Measurements from ENCODE around the gene SRGN. TPM values are rescaled to one million over a fixed set of nuclear protein-coding genes. Genes with fewer than 3 reads are reported as not detected.
"Not testable (repeated sequence)": the region's sequence is repeated elsewhere in the genome, so short reads cannot be mapped to it uniquely, and the experiment has no call there.

The SRGN gene
- total RNA-seq, 1 donor from 2014 or later: 29.1 TPM

DNA sequence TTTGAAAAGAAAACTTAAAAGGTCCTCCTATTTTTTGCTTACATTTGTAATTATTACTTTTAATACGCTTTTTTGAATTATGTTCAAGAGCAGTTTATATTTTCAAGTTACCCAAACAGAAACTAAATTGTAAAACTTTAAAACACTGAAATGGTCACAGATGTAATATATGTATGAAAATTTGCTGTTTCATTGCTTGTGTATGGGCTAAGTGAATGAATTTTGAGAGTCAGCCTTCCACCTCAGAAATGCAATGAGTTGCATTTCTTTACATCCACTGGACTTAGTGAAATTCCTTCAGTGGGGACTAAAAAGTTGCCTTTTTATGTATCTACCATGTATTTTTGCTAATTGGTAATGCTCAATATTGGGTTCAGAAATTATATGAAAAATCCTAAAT is 37.7 kb downstream of the SRGN start:
- DNase-seq (ENCODE audit: low spot score) (no peak), ATAC-seq (no peak)

DNA sequence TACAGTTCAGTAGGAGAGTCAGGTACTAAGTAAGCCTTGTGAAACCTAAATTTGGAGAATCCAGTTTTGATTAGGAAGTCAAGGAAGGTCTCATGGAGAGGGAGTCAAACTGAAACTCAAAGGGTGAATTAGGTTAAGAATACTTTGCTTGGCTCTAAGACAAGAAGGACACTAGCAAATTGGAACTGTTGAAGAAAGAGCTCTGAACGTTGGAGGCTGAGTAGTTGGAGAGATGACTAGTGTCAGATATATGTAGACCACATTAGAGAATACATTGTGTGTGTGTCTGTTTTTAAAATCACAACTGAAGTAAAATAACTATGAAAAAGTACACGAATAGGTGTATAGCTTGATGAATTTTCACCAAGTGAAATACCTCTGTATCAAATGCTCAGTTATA is 42.3 kb downstream of the SRGN start:
- DNase-seq (ENCODE audit: low spot score) (no peak), ATAC-seq (no peak)

DNA sequence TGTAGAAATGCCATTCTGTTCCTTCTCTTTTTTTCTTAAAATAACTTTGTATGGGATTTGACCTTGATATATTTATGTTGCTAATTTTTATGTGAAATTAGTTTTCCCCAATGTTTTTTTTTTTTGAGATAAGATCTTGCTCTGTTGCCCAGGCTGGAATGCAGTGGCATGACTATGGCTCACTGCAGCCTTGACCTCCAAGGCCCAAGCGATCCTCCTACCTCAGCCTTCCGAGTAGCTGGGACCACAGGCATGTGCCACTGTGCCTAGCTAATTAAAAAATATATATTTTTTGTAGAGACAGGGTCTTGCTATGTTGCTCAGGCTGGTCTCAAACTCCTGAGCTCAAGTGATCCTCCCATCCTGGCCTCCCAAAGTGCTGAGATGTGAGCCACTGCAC is 52.1 kb downstream of the SRGN start:
- ATAC-seq: no peak

DNA sequence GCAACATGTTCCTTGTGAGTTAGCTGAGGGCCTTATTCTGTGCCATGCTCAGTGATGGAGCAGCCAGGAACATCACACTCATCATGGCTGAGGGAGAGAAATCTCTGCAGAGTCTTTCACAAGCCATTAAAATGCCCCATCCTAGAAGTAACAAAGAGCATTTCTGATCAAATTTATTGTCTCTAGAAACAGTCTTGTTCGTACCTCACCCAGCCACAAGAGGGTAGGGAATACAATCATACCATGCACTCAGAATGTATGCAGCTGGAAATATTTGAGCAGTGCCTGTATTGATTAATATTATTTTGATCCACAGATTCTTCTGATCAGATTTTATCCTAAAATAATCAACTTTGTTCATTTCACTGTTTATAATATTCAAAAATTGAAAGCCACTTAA is 53.4 kb downstream of the SRGN start:
- ATAC-seq (no peak), DNase-seq (ENCODE audit: low spot score) (no peak)

More for the DNA sequence above, 52.1 kb downstream of the SRGN start:
- DNase-seq (ENCODE audit: low spot score): no peak

DNA sequence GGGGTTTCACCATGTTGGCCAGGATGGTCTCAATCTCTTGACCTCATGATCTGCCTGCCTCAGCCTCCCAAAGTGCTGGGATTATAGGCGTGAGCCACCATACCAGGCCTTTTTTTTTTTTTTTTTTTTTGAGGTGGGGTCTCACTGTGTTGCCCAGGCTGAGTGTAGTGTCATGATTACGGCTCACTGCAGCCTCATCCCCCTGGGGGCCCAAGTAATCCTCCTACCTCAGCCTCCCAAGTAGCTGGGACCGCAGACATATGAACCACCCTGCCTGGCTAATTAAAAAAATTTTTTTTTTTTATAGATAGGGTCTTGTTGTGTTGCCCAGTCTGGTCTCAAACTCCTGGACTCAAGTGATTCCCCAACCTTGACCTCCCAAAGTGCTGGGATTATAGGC is 54.2 kb downstream of the SRGN start:
- not testable (repeated sequence) for DNase-seq (ENCODE audit: low spot score); ATAC-seq

DNA sequence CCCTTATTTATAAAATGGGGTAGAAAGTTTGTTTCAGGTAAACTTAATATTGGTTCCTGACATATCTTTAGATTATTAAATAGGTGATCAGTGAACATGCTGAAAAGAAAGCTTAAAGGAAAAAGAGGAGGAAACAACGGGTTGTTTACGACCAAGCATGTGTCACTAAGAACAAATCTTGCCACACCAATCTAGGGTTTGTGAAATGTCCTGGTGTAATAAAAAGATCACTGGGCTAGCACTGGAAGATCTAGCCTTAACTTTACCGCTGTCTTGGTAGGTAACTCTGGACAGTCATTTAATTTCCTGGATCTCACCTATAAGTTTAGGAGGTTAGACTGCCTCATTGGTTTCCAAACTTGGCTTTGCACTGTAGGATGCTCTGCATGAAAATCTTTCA is 55.1 kb downstream of the SRGN start:
- DNase-seq (ENCODE audit: low spot score) (no peak), ATAC-seq (no peak)

DNA sequence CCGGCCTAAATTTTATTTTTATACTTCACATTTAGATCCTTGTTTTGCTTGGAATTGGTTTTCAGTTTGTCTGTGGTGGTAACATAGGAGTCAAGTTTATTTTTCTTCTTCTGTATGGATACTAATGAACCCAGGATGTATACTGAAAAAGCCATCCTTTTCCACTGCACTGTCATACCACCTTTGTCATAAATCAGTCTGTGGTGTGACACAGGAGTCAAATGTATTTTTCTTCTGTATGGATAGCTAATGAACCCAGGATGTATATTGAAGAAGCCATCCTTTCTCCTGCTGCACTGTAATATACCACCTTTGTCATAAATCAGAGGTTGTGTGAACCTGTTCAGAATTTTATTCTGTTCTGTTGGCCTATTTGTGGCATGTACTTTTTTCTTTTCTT is 57.4 kb downstream of the SRGN start:
- ATAC-seq (no peak), DNase-seq (ENCODE audit: low spot score) (no peak)

DNA sequence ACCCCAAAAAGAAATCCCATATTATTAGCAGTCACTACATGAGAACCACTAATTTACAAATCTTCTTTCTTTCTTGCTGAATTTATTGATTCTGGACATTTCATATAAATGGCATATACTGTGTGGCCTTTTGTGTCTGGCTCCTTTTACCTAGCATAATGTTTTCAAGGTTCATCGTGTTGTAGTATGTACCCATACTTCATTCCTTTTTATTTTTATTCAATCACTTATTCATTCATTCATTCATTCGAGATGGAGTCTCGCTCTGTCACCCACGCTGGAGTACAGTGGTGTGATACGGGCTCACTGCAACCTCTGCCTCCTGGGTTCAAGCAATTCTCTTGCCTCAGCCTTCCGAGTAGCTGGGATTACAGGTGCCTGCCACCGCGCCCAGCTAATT is 58.0 kb downstream of the SRGN start:
- no peak for DNase-seq (ENCODE audit: low spot score)
- ATAC-seq: no peak

DNA sequence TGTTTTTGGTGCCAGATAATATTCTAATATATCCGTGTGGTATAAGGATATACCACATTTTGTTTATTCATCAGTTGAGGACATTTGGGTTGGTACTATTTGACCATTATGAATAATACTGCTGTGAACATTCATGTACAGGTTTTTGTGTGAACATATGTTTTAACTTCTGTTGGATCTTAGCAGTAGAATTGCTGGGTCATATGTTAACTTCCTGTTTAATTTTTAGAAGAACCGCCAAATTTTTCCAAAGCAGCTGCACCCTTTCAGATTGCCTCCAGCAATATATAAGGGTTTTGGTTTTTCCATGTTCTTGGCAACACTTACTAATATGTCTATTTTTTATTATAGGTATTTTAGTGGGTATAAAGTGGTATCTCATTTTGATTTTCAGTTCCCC is 58.9 kb downstream of the SRGN start:
- DNase-seq (ENCODE audit: low spot score): no peak
- no peak for ATAC-seq

DNA sequence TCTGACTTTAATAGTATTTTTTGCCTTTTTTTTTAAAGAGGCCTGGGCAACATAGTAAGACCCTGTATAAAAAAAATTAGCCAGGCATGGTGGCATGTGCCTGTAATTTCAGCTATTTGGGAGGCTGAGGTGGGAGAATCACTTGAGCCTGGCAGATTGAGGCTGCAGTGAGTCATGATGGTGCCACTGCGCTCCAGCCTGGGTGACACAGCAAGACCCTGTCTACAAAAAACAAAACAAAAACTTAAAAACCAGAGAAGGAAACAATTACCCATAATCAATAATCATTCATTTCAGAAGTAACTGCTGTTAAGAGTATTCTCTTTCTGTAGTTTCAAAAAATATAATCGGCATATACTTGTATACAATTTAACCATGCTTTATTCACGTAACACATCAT is 64.1 kb downstream of the SRGN start:
- ATAC-seq (no peak), DNase-seq (ENCODE audit: low spot score) (no peak)

DNA sequence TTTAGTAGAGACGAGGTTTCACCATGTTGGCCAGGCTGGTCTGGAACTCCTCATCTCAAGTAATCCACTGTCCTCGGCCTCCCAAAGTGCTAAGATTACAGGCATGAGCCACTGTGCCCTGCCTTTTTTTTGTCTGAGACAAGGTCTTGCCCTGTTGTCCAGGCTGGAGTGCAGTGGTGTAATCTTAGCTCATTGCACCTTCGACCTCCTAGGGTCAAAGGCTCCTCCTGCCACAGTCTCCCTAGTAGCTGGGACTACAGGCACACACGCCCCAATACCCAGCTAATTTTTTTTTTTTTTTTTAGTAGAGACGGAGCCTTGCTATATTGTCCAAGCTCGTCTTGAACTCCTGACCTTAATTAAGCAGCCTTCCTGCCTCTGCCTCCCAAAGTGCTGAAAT is 65.3 kb downstream of the SRGN start:
- no peak for DNase-seq (ENCODE audit: low spot score)
- peak; percentile 85 for ATAC-seq

Other genes with a start within 250 kb of the SRGN start
- gene DDX50, start 186.8 kb upstream of the SRGN start, total RNA-seq: 6.4 TPM
- 14.0 TPM for gene DDX21, start 131.9 kb upstream of the SRGN start, total RNA-seq
- gene KIFBP, start 99.3 kb upstream of the SRGN start, total RNA-seq: 8.2 TPM
- 15.1 TPM for gene VPS26A, start 36.1 kb downstream of the SRGN start, total RNA-seq
- 15.7 TPM for gene SUPV3L1, start 92.1 kb downstream of the SRGN start, total RNA-seq
- 0.65 TPM for gene HKDC1, start 132.2 kb downstream of the SRGN start, total RNA-seq
- gene HK1, start 190.4 kb downstream of the SRGN start, total RNA-seq: 6.8 TPM

Data from left lobe of liver (tissue), 2 donors.